HG02938 (cell line): ENCODE data around the gene NOTCH3.

Experiments used
- ATAC-seq: cut with Tn5 transposase; IDR thresholded peaks from one replicate; pipeline ENCODE4 v1.9.1; 2021; ENCODE audit warnings: mild to moderate bottlenecking, moderate library complexity; ENCODE audit not compliant: unreplicated experiment

The NOTCH3 gene

DNA sequence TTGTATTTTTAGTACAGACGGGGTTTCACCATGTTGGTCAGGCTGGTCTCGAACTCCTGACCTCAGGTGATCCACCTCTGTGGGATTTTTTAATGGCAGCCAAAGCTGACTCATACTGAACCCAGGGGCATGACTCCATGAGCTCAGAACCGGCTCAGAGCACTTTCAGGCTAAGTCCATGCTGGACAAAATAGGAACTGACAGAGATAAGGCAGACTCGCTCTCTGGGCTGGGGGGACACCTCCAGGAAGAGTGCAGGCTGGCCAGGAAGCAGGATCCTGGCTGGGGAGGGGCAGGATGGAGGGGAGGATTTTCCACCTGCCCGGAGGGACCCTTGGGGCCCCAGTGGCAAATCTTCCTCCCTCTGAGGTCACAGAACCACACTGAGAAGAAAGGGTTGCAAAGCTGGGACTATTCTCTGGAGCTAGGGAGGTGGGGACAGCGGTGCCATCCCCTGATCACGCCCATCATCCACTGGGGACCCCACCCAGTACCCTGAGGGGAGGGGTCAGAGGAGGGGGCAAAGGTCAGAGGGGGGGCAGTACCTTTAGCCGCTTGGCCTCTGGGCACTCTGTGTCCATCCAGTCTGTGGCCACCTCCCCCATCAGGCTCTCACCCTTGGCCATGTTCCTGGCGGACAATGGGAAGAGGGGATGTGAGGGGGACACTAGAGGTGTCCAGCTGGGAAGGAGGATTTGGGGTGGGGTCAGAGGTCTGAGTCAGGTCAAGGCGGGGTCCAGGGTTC lies 31.1 kb downstream of the NOTCH3 start:
- ATAC-seq: no peak

DNA sequence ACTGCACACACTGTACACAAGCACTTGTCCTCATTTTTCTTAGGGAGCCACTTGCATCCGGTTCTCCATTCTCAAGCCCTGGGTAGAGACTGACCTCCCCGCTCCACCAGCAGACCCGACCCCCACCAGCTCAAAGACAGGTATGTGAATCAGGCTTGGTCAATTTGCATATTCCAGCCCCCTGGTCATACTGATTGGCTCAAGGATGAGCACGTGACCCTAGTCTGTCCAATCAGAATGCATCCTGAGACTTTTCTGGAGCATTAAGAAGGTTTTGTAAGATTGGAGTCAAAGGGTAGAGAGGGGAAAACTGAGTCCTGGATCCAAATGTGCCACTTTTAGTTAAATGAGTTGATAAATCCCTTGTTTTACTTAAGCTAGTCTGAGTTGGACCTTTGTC lies 34.1 kb downstream of the NOTCH3 start:
- ATAC-seq: no peak

DNA sequence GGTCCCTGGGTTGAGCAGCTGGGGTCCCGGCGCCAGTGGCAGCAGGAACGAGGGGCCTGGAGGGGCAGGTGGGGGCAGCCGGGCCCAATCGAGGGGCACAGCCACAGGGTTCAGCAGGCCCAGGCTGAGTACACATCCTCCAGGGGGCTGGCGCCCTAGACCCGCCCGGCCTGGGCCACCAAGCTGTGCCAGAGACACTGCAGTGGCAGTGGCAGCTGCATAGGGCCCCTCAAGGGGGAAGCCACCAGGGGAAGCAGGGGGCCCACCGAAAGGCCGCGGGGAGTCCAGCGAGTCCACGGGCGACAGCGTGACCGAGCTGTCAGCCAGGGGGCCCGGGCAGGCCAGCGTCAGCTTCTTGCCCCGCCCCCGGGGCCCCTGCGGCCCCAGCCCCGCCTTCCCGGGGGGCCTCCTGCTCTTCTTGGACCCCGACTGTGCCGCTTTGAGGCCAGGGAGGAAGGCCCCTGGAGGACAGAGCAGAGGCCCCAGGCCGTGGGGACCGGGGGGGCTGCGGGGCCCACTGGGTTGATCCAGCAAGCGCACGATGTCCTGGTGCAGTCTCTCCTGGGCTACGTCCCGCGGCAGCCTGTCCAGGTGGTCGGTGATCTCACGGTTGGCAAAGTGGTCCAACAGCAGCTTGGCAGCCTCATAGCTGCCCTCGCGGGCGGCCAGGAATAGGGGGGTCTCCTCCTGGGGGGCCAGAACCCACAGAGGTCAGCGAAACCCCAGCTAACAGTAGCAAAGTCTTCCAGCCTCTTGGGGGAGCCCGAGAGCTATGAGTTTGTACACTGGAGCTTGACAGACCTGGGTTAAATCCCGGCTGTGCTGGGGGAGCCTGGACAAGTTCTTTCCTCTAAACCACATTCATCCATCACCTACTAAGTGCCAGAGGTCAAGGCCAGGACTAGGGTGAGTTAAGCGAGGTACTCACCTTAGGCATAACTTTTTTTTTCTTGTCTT lies 39.5 kb downstream of the NOTCH3 start:
- ATAC-seq: no peak

DNA sequence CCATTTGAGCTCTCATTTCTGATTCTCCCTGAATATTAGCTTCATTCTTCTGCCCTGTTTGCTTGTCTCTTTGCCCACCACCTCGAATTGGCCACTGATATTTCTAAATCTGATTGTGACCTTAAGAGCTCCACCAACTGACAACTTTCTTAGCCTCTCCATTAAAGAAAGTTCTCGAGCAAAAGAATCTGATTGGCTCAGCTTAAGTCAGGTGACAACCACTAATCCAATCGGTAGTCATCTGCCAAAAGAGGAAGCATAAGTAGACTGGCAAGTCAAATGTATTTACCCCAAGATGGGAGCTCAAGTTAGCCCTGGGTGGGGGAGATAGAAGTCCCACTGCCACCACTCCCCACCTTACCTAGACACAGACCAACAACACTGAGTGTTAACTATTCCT lies 41.5 kb downstream of the NOTCH3 start:
- no peak for ATAC-seq

DNA sequence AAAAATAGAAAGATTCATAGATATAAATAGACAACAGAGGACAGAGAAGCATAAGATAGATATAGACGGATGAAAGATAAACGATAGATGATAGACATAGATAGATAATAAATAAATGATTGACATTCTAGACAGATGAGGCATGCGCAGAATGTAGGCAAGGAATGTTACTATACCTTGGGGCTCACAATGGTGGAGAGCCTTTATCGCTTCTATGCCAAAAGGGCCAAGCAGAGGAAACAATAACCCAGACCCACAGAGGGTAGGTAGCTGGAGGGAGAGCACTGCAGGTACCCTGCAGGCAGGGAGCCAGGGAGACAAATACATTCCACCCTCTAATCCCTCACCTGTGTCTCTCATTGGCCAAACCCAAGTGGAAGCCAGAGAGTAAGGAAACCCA lies 44.4 kb downstream of the NOTCH3 start:
- ATAC-seq: no peak

DNA sequence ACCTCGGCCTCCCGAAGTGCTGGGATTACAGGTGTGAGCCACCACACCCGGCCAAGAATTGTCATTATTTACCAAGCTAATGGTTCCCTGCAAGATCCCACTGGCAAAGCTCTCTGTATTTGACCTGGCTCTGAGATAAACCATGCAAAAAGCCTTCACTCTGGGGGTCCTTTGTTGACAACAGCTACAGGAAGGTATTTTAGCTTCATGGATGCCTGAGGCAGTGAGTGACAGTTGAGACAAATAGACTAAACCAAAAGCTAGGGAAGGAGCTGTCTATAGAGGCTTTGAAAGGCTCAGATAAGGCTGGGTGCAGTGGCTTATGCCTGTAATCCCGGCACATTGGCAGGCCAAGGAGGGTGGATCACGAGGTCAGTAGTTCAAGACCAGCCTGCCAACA lies 45.5 kb downstream of the NOTCH3 start:
- ATAC-seq: no peak

DNA sequence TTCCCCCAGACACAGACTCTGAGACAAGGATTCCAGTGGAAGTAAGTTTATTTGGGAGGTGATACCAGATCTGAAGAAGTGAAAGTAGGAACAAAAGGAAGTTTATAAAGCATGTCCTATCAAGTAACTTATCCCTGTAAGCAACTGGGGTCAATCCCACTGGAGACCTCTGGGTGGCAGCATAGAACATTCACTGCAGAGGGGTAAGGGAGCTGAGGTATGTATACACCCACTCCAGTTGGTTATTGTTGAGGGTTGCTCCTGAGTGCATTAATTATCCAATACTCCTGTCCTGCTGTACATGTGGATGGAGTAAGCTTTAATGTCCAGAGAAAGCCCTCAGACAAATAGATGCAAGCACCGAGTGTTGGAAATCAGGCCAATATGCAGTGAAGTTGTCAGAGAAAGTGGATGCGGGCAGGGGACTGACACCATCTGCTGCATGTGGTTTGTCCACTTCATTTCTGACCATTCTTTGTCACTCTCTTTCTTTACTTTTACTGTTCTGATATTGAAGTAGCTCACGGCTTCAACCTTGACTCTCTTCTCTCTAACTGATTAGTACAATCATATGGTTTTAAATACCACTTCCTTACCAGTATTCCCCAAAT lies 46.7 kb downstream of the NOTCH3 start:
- no peak for ATAC-seq

DNA sequence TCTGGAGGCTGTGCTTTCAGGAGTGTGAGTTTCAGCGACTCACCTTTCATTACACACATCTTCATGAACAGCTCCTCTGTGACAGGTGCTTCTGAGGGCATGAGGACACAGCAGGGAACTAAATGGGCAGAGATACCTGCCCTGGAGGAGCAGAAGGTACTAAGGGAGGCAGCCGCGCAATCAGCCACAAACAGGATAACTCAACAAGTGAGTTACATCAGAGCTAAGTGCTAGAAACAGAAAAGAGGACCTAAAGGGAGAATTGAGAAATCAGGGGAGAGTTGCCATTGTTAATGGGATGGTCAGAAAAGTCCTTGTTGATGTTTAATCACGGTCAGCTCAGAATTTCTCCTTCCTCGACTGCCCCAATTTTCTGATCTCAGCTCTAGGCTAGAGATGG lies 51.1 kb downstream of the NOTCH3 start:
- no peak for ATAC-seq

DNA sequence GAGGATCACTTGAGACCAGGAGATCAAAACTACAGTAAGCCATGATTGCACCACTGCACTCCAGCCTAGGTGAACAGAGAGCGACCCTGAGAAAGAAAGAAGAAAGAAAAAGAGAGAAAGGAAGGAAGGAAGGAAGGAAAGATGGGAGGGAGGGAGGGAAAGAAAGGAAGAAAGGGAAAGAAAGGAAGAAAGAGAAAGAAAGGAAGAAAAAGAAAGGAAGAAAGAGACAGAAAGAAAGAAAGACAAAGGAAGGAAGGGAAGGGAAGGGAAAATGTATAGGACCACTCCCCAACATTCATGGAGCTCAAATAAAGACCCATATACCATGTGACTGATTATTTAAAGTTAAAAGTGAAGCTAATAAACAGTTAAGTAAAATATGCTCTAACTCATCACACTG lies 53.7 kb downstream of the NOTCH3 start:
- no peak for ATAC-seq

DNA sequence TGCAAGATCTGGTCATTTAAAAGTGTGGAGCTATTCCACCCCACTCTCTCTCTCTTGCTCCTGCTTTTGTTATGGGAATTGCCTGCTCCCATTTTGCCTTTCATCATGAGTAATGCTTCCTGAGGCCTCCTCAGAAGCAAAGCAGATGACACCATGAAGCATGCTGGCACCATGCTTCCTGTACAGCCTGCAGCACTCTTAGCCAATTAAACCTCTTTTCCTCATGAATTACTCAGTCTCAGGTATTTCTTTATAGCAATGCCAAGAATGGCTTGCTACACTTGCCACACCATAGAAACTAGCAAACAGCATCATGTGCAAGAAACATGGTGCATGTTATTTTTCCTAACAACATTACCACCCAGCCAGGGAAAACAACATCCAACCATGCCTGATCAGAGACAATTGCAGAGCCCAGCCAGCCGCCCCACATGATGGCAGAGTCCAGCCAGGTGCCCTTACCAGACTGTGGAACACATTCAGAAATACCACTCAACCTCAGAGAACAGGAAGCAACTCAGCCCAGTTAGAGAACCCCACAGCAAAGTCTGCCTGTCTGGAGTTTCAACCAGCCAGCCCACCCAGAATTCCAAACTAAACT lies 56.6 kb downstream of the NOTCH3 start:
- no peak for ATAC-seq

DNA sequence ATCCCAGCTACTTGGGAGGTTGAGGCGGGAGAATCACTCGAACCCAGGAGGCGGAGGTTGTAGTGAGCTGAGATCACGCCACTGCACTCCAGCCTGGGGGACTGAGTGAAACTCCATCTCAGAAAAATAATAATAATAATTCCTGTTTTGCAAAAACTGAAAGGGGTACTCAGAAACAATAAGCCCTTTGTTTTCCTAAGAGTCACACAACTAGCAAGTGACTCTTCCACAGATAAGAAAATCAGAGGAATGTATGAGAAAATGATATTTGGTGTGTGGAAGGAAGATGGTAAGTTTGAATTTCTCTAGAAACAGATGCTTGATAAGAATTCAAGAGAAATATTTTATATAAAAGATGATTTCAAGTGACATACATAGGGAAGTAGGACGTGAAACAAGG lies 58.5 kb downstream of the NOTCH3 start:
- ATAC-seq: no peak

DNA sequence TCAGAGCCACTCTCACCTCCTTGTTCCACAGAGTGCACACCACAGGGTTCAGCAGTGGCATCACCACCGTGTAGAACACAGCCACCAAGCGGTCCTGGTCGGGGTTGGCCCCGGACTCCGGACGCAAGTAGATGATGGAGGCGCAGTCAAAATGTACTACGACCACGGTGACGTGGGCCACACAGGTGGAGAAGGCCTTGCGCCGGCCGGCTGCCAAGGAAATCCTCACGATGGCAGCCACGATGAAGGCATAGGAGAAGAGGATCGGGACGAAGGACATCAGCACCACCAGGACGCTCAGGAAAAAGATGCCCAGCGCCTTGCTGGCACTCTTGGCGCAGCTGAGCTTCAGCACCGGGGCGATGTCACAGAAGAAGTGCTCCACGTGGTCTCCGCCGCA lies 59.7 kb downstream of the NOTCH3 start:
- ATAC-seq: no peak

DNA sequence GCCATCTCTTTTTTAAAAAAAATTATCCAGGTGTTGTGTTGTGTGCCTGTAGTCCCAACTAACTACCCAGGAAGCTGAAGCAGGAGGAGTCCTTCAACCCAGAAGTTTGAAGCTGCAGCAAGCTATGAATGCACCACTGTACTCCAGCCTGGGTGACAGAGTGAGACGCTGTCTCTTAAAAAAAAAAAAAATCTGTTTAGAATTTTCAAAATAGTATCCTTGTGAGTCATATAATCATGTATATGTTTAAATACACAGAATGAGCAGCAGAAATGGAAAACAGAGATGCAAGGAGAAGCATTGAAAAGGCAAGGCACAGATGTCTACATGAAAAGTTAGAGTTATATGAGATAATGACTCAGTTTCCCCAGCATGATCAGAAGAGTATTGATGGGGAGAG lies 62.4 kb downstream of the NOTCH3 start:
- no peak for ATAC-seq

DNA sequence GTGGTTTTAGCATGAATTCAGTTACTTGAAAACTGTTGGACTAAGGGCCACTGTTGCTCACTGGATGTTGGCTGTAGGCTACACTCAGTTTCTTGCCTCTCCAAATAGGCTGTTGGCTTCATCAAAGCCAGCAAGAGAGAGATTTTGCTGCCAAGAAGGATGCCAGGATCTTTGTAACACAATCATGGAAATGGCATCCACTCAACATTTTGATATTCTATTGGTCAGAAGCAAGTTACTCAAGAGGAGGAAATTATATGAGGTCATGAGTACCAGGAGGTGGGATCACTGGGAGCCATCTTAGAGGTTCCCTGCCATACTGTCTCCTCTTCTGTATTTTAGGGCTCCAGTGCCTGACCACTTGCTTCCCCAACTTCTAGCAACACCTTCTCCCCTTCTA lies 63.0 kb downstream of the NOTCH3 start:
- ATAC-seq: no peak

DNA sequence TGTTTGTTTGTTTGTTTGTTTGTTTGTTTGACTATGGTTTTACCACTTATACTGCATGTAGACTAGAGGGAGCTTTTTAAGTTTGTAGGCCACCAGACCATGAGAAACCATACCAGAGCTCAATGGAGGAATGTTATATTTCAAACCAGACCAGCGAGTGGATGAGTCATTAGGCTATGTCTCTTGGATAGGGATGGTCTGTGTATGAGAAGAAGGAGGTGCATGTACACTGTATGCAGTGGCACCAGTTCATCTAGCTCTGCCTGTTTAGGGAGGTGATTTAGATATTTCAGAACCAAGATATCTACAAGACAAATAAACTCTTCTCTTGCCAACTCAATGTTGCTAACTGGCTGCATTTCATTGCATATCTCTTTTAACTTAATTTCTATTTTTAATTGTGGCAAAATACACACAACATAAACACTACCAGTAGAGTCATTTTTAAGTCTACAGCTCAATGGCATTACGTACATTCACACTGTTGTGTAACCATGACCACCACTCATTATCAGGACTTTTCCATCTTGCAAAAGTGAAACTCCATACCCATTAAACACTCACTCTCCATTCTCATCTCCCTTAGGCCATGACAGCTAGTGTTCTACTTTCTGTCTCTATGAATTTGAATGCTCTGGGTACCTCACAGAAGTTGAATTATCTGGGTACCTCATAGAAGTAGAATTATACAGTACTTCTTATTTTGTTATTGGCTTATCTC lies 64.4 kb downstream of the NOTCH3 start:
- ATAC-seq: no peak

DNA sequence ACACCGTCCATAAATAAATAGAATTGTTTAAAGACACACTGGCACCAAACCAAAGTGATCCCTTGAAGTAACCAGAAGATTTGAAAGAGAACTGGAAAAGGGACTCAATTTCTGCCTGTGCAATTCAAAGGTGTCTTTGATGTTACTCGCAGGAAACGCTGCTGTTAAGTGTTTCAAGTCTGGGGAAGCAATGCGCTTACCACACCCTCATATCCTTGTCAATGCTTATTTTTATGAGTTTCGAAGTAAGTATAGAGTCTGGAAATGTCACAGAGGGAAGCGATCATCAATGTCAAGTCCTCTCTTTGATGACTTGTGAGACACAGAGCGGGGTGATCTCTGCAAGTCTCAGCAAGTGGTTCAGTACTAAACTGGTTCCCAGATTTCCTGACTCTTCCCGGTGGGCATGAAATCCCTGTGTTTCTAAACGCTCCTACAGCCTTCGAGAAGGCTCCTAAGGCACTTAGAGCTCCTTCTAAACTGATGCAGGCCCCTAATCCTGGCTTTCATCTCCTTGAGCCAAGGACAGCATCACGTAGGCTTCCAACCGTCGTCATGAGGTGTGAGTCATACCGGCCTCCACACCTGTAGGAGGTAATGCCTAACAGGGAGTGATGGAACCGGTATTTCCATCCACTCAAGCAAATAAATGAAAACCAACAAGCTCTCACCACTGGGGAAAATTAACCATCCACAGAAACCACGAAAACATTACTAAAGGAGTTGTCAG lies 70.8 kb downstream of the NOTCH3 start:
- no peak for ATAC-seq

DNA sequence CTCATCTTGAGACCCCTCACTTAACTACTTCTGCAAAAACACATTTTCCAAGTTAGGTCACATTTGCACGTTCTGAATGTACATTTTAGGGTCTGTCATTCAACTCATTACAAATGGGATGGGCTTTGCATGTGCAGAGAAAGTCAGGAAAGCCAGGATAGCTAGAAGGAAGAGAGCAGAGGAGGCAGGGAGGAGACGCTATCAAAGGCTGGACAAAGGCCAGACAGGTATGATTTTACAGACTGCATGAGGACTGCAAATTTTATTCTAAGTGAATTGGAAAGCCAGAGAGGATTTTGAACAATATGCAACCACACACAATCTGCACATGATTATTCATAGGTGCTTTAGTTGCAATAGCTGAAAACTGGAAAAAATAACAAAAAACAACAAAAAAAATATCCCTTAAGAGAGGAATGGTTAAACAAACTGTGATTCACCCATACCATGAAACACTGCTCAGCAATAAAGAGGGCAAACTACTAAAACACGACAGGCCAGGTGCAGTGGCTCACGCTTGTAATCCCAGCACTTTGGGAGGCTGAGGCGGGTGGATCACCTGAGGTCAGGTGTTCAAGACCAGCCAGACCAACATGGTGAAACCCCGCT lies 72.5 kb downstream of the NOTCH3 start:
- ATAC-seq: no peak

DNA sequence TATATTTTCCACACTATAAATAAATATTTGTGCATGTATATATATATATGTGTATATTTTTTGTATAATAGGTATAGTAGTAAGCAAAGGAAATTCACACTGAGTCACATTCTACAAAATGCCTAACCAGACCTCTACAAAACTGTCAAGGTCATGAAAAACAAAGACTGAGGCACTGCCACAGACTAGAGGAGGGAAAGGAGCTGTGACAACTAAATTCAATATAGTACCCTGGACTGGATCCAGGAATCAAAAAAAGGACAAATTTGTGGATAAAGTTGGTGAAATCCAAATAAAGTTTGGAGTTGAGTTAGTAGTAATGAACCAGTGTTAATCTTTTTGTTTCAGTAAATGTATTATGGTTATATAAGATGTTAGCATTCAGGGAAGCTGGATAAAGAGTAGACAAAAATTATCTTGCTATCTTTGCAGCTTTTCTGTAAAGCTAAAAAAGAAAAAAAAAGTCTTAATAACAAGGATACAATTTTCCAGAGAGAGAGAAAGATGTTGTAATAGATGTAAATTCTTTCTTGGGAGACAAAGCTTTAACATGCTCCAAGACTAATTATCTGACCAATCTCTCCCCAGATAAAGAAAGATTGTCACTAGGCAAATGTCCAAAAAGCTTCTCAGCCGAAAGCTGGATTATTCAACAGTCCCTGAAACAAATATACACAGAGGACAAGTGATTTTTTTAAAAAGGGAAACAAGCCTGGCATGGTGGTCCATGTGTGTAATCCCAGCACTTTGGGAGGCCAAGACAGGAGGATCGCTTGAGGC lies 74.5 kb downstream of the NOTCH3 start:
- no peak for ATAC-seq
